Heart left ventricle (tissue), 16 donors: ENCODE results near the gene AFAP1. TPM values are rescaled to one million over a fixed set of nuclear protein-coding genes. Genes with fewer than 3 reads are reported as not detected.
A peak's percentile ranks its signal among the peaks of the same experiment; 100 is the strongest.

Experiments used
- ATAC-seq, 4 donors: fragments of 200-7000 bp; cut with Tn5 transposase; one replicate each; pipeline ENCODE4 v1.9.1; 2020 to 2022; ENCODE audit warnings: moderate library complexity in 4 of 4, mild to moderate bottlenecking in 3 of 4, moderate number of reproducible peaks in 1 of 4
- DNase-seq, 5 donors: peaks; one replicate each; pipeline ENCODE4 v3.0.0-alpha.2; 2020
- H3K27ac ChIP-seq, 12 donors: fragments of 200-600 bp; sonication (generic) in 4 of 12; one replicate each; pipeline versions ENCODE4 v1.5.0 to v1.8.0; 2016 to 2022; ENCODE audit warnings: mild to moderate bottlenecking in 2 of 12
- H3K27me3 ChIP-seq, 9 donors: fragments of 200-600 bp; sonication (generic) in 2 of 9; one replicate each; pipeline versions ENCODE4 v1.5.1 to v1.8.0; 2016 to 2022; ENCODE audit warnings: mild to moderate bottlenecking in 3 of 9
- H3K36me3 ChIP-seq, 9 donors: fragments of 200-600 bp; sonication (generic) in 2 of 9; one replicate each; pipeline versions ENCODE4 v1.5.0 to v1.8.0; 2018 to 2022; ENCODE audit warnings: mild to moderate bottlenecking in 2 of 9
- H3K4me1 ChIP-seq, 12 donors: fragments of 200-600 bp; sonication (generic) in 4 of 12; one replicate each; pipeline versions ENCODE4 v1.5.0 to v1.8.0; 2016 to 2022; ENCODE audit warnings: mild to moderate bottlenecking in 3 of 12
- H3K4me3 ChIP-seq, 12 donors: fragments of 200-600 bp; sonication (generic) in 4 of 12; one replicate each; pipeline versions ENCODE4 v1.5.0 to v1.8.0; 2017 to 2022; ENCODE audit warnings: mild to moderate bottlenecking in 9 of 12, moderate library complexity in 4 of 12
- H3K9me3 ChIP-seq, 12 donors: fragments of 200-600 bp; sonication (generic) in 4 of 12; one replicate each; pipeline versions ENCODE4 v1.5.0 to v1.8.0; 2016 to 2022; ENCODE audit warnings: mild to moderate bottlenecking in 1 of 12
- CTCF ChIP-seq, 12 donors: fragments of 200-600 bp; sonication (generic) in 4 of 12; IDR thresholded peaks; one replicate each; pipeline versions ENCODE4 v1.5.0 to v1.8.0; 2018 to 2022; ENCODE audit warnings: antibody characterized with exemption in 12 of 12, mild to moderate bottlenecking in 5 of 12
- POLR2A ChIP-seq, 2 donors: fragments of 450-650 bp; IDR thresholded peaks; one replicate each; pipeline ENCODE4 v1.6.1; 2017; ENCODE audit warnings: antibody characterized with exemption in 2 of 2, mild to moderate bottlenecking in 2 of 2, moderate library complexity in 2 of 2
- WGBS, 4 donors: extraction: QIAGEN DNeasy Blood & Tissue Kit in 2 of 4; methylation state at CpG; one replicate each; pipeline versions ENCODE4 v1.1.5 to v1.1.7; 2013 to 2018; 5-methylcytosine and 5-hydroxymethylcytosine counted together
- intact Hi-C, 10 donors: fragments of 100-400 bp; cut with DNase I; formaldehyde crosslinking; loops; one replicate each; pipeline versions ENCODE4 v1.11.1 to v1.14.2; 2022
- polyA plus RNA-seq, 2 donors: library from polyadenylated mRNA; stranded (reverse); fragments of 200-250 nt; gene quantifications; one replicate each; pipeline ENCODE4 v1.2.3, GENCODE V29; 2013
- total RNA-seq, 9 donors: library from RNA; depleted of rRNA in 2 of 9; stranded (reverse); fragments of >200 nt in 2 of 9; fragmentation: NEBNext Ultra II Directional in 3 of 9; extraction: Animal tissue kit (Norgen Biotek cat#: 25700) in 3 of 9; gene quantifications; one replicate each; pipeline versions ENCODE4 v1.1.0 to v1.2.4, GENCODE V29; 2016 to 2023
- donor health status: ischemic (EF 13 %, LVEDD 7.1; RV severe dilation, severe dysfunction).
- donor health status: healthy with polysubstance abuse.
- donor health status: DM: no; HTN: yes; CAD: no.
- donor health status: DM: no; HTN: no; CAD: no.
- donor health status: ischemic (EF 25% LVEDD 6.9; RV normal size, moderate dysfunction).
- donor health status: ischemic (EF 25% LVEDD 5.7; RV mildly dilated, moderate dysfunction).
- donor health status: healthy.
- donor health status: DM: yes; HTN: yes; CAD: no.
- donor health status: ischemic (EF 35%, LVEDD 5.7; RV mildly dilated, moderate dysfunction).
- donor health status: nonischemic (EF 11% LVEDD 7.7; RV severe dilation, severe dysfunction).
- donor health status: DM: yes; HTN: yes; CAD: no.
- donor health status: PGD.
- donor health status: ischemic (EF 29% LVEDD 5.4; RV normal size, mild dysfunction).
- donor health status: nonischemic (EF 23%, LVEDD 6.1; RV moderate dilation, normal function).

The AFAP1 gene
- total and polyA plus RNA-seq, 11 donors = 2.0 to 18.0 (median 7.0) TPM

- H3K27me3 ChIP-seq = no peaks in the 10 kb centered on the region
- intact Hi-C loops = no loop called here
- DNase-seq = no peak
- H3K4me3 ChIP-seq = no peak overlapping the region
- 64 to 69% (median 65%) methylated on average over 17 of the region's 17 CpGs for WGBS, 4 donors
- no peaks in the 10 kb centered on the region for H3K9me3 ChIP-seq
- ATAC-seq = peak in 1 of 4 donors; percentile 15
- peaks cover 12 to 58% (median 35%) of the 10 kb centered on the region in 12 donors for H3K4me1 ChIP-seq
- H3K36me3 ChIP-seq = peaks cover 0 to 39% (median 20%) of the 10 kb centered on the region in 9 donors
- H3K27ac ChIP-seq = peak overlapping the region in 11 of 12 donors; percentile 23 to 78 (median 59)
- TF ChIP-seq CTCF (IDR thresholded peaks at IDR 0.05) = no peak
Measured at GRCh38 chr4:7781993-7782392, 157.7 kb downstream of the AFAP1 start.

GRCh38 chr4:7781366-7781765 is 158.3 kb downstream of the AFAP1 start:
- peaks cover 0 to 46% (median 26%) of the 10 kb centered on the region in 9 donors for H3K36me3 ChIP-seq
- intact Hi-C loops = no loop called here
- DNase-seq (peak in 1 of 5 donors; percentile 58), ATAC-seq (peak; percentile 18 to 84 (median 64))
- peak overlapping the region in 11 of 12 donors; percentile 23 to 78 (median 59) for H3K27ac ChIP-seq
- no peaks in the 10 kb centered on the region for H3K9me3 ChIP-seq
- H3K4me1 ChIP-seq = peaks cover 12 to 58% (median 35%) of the 10 kb centered on the region in 12 donors
- H3K27me3 ChIP-seq = no peaks in the 10 kb centered on the region
- 21 to 33% (median 28%) methylated on average over 13 of the region's 13 CpGs for WGBS, 4 donors
- H3K4me3 ChIP-seq = no peak overlapping the region
- no peak for TF ChIP-seq POLR2A (IDR thresholded peaks at IDR 0.05)
- TF ChIP-seq CTCF (IDR thresholded peaks at IDR 0.05) = no peak

- Histone ChIP-seq H3K4me1 (peaks cover 12 to 58% (median 35%) of the 10 kb centered on the region in 12 donors), H3K27me3 (no peaks in the 10 kb centered on the region), H3K4me3 (no peak overlapping the region), H3K27ac (peak overlapping the region in 10 of 12 donors; percentile 23 to 78 (median 60)), H3K36me3 (peaks cover 0 to 46% (median 29%) of the 10 kb centered on the region in 9 donors), H3K9me3 (no peaks in the 10 kb centered on the region)
- DNase-seq (no peak), ATAC-seq (no peak)
- intact Hi-C loops = no loop called here
- WGBS, 4 donors = 74 to 85% (median 79%) methylated on average over 5 of the region's 5 CpGs
- no peak for TF ChIP-seq CTCF (IDR thresholded peaks at IDR 0.05)
- TF ChIP-seq POLR2A (IDR thresholded peaks at IDR 0.05) = no peak
Measured at GRCh38 chr4:7780751-7781348, 158.8 kb downstream of the AFAP1 start.

GRCh38 chr4:7779432-7779768 is 160.3 kb downstream of the AFAP1 start:
- peaks cover 0 to 37% (median 20%) of the 10 kb centered on the region in 9 donors for H3K36me3 ChIP-seq
- DNase-seq (peak in 1 of 5 donors; percentile 42), ATAC-seq (peak in 2 of 4 donors; percentile 32 to 51)

More at GRCh38 chr4:7779432-7779768, 160.3 kb downstream of the AFAP1 start:
- no peaks in the 10 kb centered on the region for H3K27me3 ChIP-seq
- peak overlapping the region in 8 of 12 donors; percentile 22 to 72 (median 55) for H3K27ac ChIP-seq
- H3K9me3 ChIP-seq = no peaks in the 10 kb centered on the region
- intact Hi-C loops = loop anchor here in 1 of 10 donors (10.0 kb wide), 1 partner anchor 205 kb away; no protein-coding TSS in a partner anchor
- H3K4me3 ChIP-seq = peak overlapping the region in 5 of 12 donors; percentile 21 to 47 (median 35)
- TF ChIP-seq POLR2A (IDR thresholded peaks at IDR 0.05) = no peak
- WGBS, 4 donors = 59 to 72% (median 63%) methylated on average over 5 of the region's 5 CpGs
- peaks cover 12 to 54% (median 35%) of the 10 kb centered on the region in 12 donors for H3K4me1 ChIP-seq
